ENCODE data around the gene ABCA13. TPM values are rescaled to one million over a fixed set of nuclear protein-coding genes. Genes with fewer than 3 reads are reported as not detected.

ABCA13 gene
- total and polyA plus RNA-seq, 4 donors: 1.2 to 23.2 (median 3.5) TPM

- H3K9ac ChIP-seq (ENCODE audit: insufficient read depth in 1 of 2, low read length in 2 of 2): no peak overlapping the region
- H3K9me3 ChIP-seq (ENCODE audit: control insufficient read depth in 4 of 4, insufficient read depth in 3 of 4, low read length in 3 of 4): peaks cover 0 to 2% (median 0%) of the 10 kb centered on the region in 4 donors
- ATAC-seq (ENCODE audit: insufficient read depth, low FRiP score) (no peak), DNase-seq (no peak)
- H3K4me3 ChIP-seq: no peak overlapping the region
- WGBS, 2 donors: 13 to 39% methylated on average over 1 of the region's 1 CpG
- no peak for TF ChIP-seq CTCF (IDR thresholded peaks at IDR 0.05; ENCODE audit: control extremely low read depth, extremely low read depth)
- H3K27me3 ChIP-seq (ENCODE audit: control insufficient read depth in 3 of 3, insufficient read depth in 3 of 3, low read length in 2 of 3): no peaks in the 10 kb centered on the region
- H3K27ac ChIP-seq (ENCODE audit: low read depth in 1 of 2, low read length in 1 of 2): peak overlapping the region in 1 of 2 donors; percentile 85
- H3K4me1 ChIP-seq (ENCODE audit: control insufficient read depth in 5 of 5, insufficient read depth in 5 of 5, low read length in 5 of 5): peaks cover 0 to 9% (median 0%) of the 10 kb centered on the region in 5 donors
- H3K36me3 ChIP-seq (ENCODE audit: control insufficient read depth in 4 of 4, insufficient read depth in 4 of 4, low read length in 4 of 4): no peaks in the 10 kb centered on the region
Measured at GRCh38 chr7:48637382-48637781, 466.1 kb downstream of the ABCA13 start.

GRCh38 chr7:48638041-48638440 lies 466.8 kb downstream of the ABCA13 start:
- Histone ChIP-seq H3K9me3 (ENCODE audit: control insufficient read depth in 4 of 4, insufficient read depth in 3 of 4, low read length in 3 of 4) (peaks cover 0 to 2% (median 0%) of the 10 kb centered on the region in 4 donors), H3K27me3 (ENCODE audit: control insufficient read depth in 3 of 3, insufficient read depth in 3 of 3, low read length in 2 of 3) (no peaks in the 10 kb centered on the region), H3K36me3 (ENCODE audit: control insufficient read depth in 4 of 4, insufficient read depth in 4 of 4, low read length in 4 of 4) (no peaks in the 10 kb centered on the region), H3K4me1 (ENCODE audit: control insufficient read depth in 5 of 5, insufficient read depth in 5 of 5, low read length in 5 of 5) (peaks cover 0 to 9% (median 0%) of the 10 kb centered on the region in 5 donors), H3K27ac (ENCODE audit: low read depth in 1 of 2, low read length in 1 of 2) (peak overlapping the region in 1 of 2 donors; percentile 39), H3K9ac (ENCODE audit: insufficient read depth in 1 of 2, low read length in 2 of 2) (no peak overlapping the region), H3K4me3 (no peak overlapping the region)
- ATAC-seq (ENCODE audit: insufficient read depth, low FRiP score) (no peak), DNase-seq (no peak)
- TF ChIP-seq CTCF (IDR thresholded peaks at IDR 0.05; ENCODE audit: control extremely low read depth, extremely low read depth): no peak
- WGBS, 2 donors: 87 to 89% methylated on average over 6 of the region's 6 CpGs

GRCh38 chr7:48643431-48644013 lies 472.3 kb downstream of the ABCA13 start:
- Histone ChIP-seq H3K9me3 (ENCODE audit: control insufficient read depth in 4 of 4, insufficient read depth in 3 of 4, low read length in 3 of 4) (peaks cover 0 to under 1% (median 0%) of the 10 kb centered on the region in 4 donors), H3K27ac (ENCODE audit: low read depth in 1 of 2, low read length in 1 of 2) (peak overlapping the region in 1 of 2 donors; percentile 12), H3K27me3 (ENCODE audit: control insufficient read depth in 3 of 3, insufficient read depth in 3 of 3, low read length in 2 of 3) (no peaks in the 10 kb centered on the region), H3K9ac (ENCODE audit: insufficient read depth in 1 of 2, low read length in 2 of 2) (no peak overlapping the region), H3K36me3 (ENCODE audit: control insufficient read depth in 4 of 4, insufficient read depth in 4 of 4, low read length in 4 of 4) (no peaks in the 10 kb centered on the region), H3K4me1 (ENCODE audit: control insufficient read depth in 5 of 5, insufficient read depth in 5 of 5, low read length in 5 of 5) (peaks cover 0 to 5% (median 0%) of the 10 kb centered on the region in 5 donors), H3K4me3 (no peak overlapping the region)
- WGBS, 2 donors: 54 to 56% methylated on average over 2 of the region's 2 CpGs
- TF ChIP-seq CTCF (IDR thresholded peaks at IDR 0.05; ENCODE audit: control extremely low read depth, extremely low read depth): no peak
- DNase-seq (peak in 2 of 3 donors; percentile 36 to 64), ATAC-seq (ENCODE audit: insufficient read depth, low FRiP score) (peak; percentile 34)

Data from lung (tissue), 12 donors.